Thymus (tissue), 11 donors: Measurements from ENCODE around the gene CTSD. TPM values are rescaled to one million over a fixed set of nuclear protein-coding genes. Genes with fewer than 3 reads are reported as not detected.

Experiments
- DNase-seq, 9 donors: peaks; one replicate each; pipeline ENCODE4 v3.0.0-alpha.2; 2013; ENCODE audit warnings: low spot score in 9 of 9, low read depth in 6 of 9, missing footprints in 1 of 9
- H3K27ac ChIP-seq, 2 donors: one replicate each; pipeline ENCODE4 v1.5.1; 2013; ENCODE audit warnings: control low read depth in 1 of 2, low read depth in 1 of 2, low read length in 1 of 2, mild to moderate bottlenecking in 1 of 2, moderate library complexity in 1 of 2
- H3K27me3 ChIP-seq, 2 donors: one replicate each; pipeline ENCODE4 v1.5.1; 2013; ENCODE audit warnings: low read length in 1 of 2; ENCODE audit not compliant: control insufficient read depth in 2 of 2, insufficient read depth in 1 of 2
- H3K36me3 ChIP-seq, 2 donors: one replicate each; pipeline ENCODE4 v1.5.1; 2013; ENCODE audit warnings: low read length in 1 of 2, mild to moderate bottlenecking in 1 of 2, moderate library complexity in 1 of 2; ENCODE audit not compliant: control insufficient read depth in 2 of 2, insufficient read depth in 2 of 2
- H3K4me1 ChIP-seq, 2 donors: one replicate each; pipeline ENCODE4 v1.5.1; 2013; ENCODE audit warnings: low read length in 2 of 2; ENCODE audit not compliant: control insufficient read depth in 2 of 2, insufficient read depth in 2 of 2
- H3K4me3 ChIP-seq, 2 donors: one replicate each; pipeline ENCODE4 v1.5.1; 2013; ENCODE audit warnings: low read length in 2 of 2, control low read depth in 1 of 2, mild to moderate bottlenecking in 1 of 2
- H3K9me3 ChIP-seq, 2 donors: one replicate each; pipeline ENCODE4 v1.5.1; 2013; ENCODE audit warnings: low read length in 1 of 2, mild to moderate bottlenecking in 1 of 2; ENCODE audit not compliant: control insufficient read depth in 2 of 2, insufficient read depth in 1 of 2
- WGBS: extraction: QIAGEN DNeasy Blood & Tissue Kit; methylation state at CpG from one replicate; pipeline ENCODE4 v1.1.7; 2013; 5-methylcytosine and 5-hydroxymethylcytosine counted together
- polyA plus RNA-seq: library from polyadenylated mRNA; stranded (reverse); fragments of 200-250 nt; gene quantifications from one replicate; pipeline ENCODE4 v1.2.3, GENCODE V29; 2013
- total RNA-seq: library from RNA; stranded (reverse); fragments of 120-200 nt; gene quantifications from one replicate; pipeline ENCODE4 v1.2.4, GENCODE V29; 2013
- donor health status: healthy.

Gene CTSD
- total and polyA plus RNA-seq, 2 donors, result 97.4 to 487 TPM

- DNase-seq, result no peak
- no peaks in the 10 kb centered on the region for H3K36me3 ChIP-seq
- no peak overlapping the region for H3K4me3 ChIP-seq
- peaks cover 2% of the 10 kb centered on the region in 2 donors for H3K4me1 ChIP-seq
- H3K27me3 ChIP-seq, result peaks cover 22 to 38% of the 10 kb centered on the region in 2 donors
- WGBS, result 94% methylated on average over 23 of the region's 23 CpGs
- H3K27ac ChIP-seq, result no peak overlapping the region
- peaks cover 0 to 4% of the 10 kb centered on the region in 2 donors for H3K9me3 ChIP-seq
These were observed 19.4 kb downstream of the CTSD start for GRCh38 chr11:1744137-1744886.

- no peak overlapping the region for H3K27ac ChIP-seq
- peaks cover under 1 to 2% of the 10 kb centered on the region in 2 donors for H3K4me1 ChIP-seq
- H3K27me3 ChIP-seq, result peaks cover 15 to 32% of the 10 kb centered on the region in 2 donors
- no peaks in the 10 kb centered on the region for H3K36me3 ChIP-seq
- WGBS, result 97% methylated on average over 10 of the region's 10 CpGs
- peaks cover 0 to 4% of the 10 kb centered on the region in 2 donors for H3K9me3 ChIP-seq
- DNase-seq, result no peak
- no peak overlapping the region for H3K4me3 ChIP-seq
These were observed 20.1 kb downstream of the CTSD start for GRCh38 chr11:1743585-1744136.

GRCh38 chr11:1742869-1743584 is 20.7 kb downstream of the CTSD start:
- H3K36me3 ChIP-seq, result no peaks in the 10 kb centered on the region
- WGBS, result 98% methylated on average over 3 of the region's 3 CpGs
- no peak for DNase-seq
- H3K4me3 ChIP-seq, result no peak overlapping the region
- no peak overlapping the region for H3K27ac ChIP-seq
- H3K27me3 ChIP-seq, result peaks cover 9 to 26% of the 10 kb centered on the region in 2 donors
- H3K4me1 ChIP-seq, result no peaks in the 10 kb centered on the region
- H3K9me3 ChIP-seq, result peaks cover 0 to 4% of the 10 kb centered on the region in 2 donors

GRCh38 chr11:1742371-1742770 is 21.4 kb downstream of the CTSD start:
- H3K4me1 ChIP-seq, result no peaks in the 10 kb centered on the region
- no peak overlapping the region for H3K4me3 ChIP-seq
- peaks cover 6 to 20% of the 10 kb centered on the region in 2 donors for H3K27me3 ChIP-seq
- WGBS, result 87% methylated on average over 4 of the region's 4 CpGs
- H3K27ac ChIP-seq, result no peak overlapping the region
- H3K9me3 ChIP-seq, result peaks cover 1 to 11% of the 10 kb centered on the region in 2 donors
- no peak for DNase-seq
- H3K36me3 ChIP-seq, result no peaks in the 10 kb centered on the region

- Histone ChIP-seq H3K36me3 (no peaks in the 10 kb centered on the region), H3K27ac (no peak overlapping the region), H3K4me3 (no peak overlapping the region), H3K4me1 (no peaks in the 10 kb centered on the region), H3K27me3 (peaks cover 1 to 13% of the 10 kb centered on the region in 2 donors), H3K9me3 (peaks cover 3 to 12% of the 10 kb centered on the region in 2 donors)
- 93% methylated on average over 4 of the region's 4 CpGs for WGBS
- no peak for DNase-seq
These were observed 22.0 kb downstream of the CTSD start for GRCh38 chr11:1741741-1742140.

GRCh38 chr11:1740786-1741530 is 22.8 kb downstream of the CTSD start:
- Histone ChIP-seq H3K4me1 (no peaks in the 10 kb centered on the region), H3K36me3 (no peaks in the 10 kb centered on the region), H3K27ac (no peak overlapping the region), H3K9me3 (peaks cover 3 to 9% of the 10 kb centered on the region in 2 donors), H3K27me3 (peaks cover 0 to 9% of the 10 kb centered on the region in 2 donors), H3K4me3 (no peak overlapping the region)
- 96% methylated on average over 8 of the region's 8 CpGs for WGBS
- DNase-seq, result no peak

- WGBS, result 94% methylated on average over 8 of the region's 8 CpGs
- Histone ChIP-seq H3K4me3 (no peak overlapping the region), H3K36me3 (no peaks in the 10 kb centered on the region), H3K9me3 (peaks cover 3 to 9% of the 10 kb centered on the region in 2 donors), H3K27ac (no peak overlapping the region), H3K4me1 (peaks cover 0 to 2% of the 10 kb centered on the region in 2 donors), H3K27me3 (peaks cover 0 to 15% of the 10 kb centered on the region in 2 donors)
- no peak for DNase-seq
These were observed 24.2 kb downstream of the CTSD start for GRCh38 chr11:1739576-1739975.

- H3K4me1 ChIP-seq, result peaks cover 5 to 14% of the 10 kb centered on the region in 2 donors
- H3K27ac ChIP-seq, result no peak overlapping the region
- H3K27me3 ChIP-seq, result peaks cover 0 to 21% of the 10 kb centered on the region in 2 donors
- WGBS, result 97% methylated on average over 10 of the region's 10 CpGs
- peaks cover 3 to 9% of the 10 kb centered on the region in 2 donors for H3K9me3 ChIP-seq
- no peaks in the 10 kb centered on the region for H3K36me3 ChIP-seq
- no peak overlapping the region for H3K4me3 ChIP-seq
- DNase-seq, result no peak
These were observed 25.3 kb downstream of the CTSD start for GRCh38 chr11:1738380-1738779.
